GM21825 (cell line): ENCODE measurements around the gene BSN.

ENCODE experiments used
- ATAC-seq: cut with Tn5 transposase; IDR thresholded peaks from one replicate; pipeline ENCODE4 v1.9.1; 2021; ENCODE audit warnings: mild to moderate bottlenecking, moderate library complexity; ENCODE audit not compliant: unreplicated experiment

BSN gene, protein sequence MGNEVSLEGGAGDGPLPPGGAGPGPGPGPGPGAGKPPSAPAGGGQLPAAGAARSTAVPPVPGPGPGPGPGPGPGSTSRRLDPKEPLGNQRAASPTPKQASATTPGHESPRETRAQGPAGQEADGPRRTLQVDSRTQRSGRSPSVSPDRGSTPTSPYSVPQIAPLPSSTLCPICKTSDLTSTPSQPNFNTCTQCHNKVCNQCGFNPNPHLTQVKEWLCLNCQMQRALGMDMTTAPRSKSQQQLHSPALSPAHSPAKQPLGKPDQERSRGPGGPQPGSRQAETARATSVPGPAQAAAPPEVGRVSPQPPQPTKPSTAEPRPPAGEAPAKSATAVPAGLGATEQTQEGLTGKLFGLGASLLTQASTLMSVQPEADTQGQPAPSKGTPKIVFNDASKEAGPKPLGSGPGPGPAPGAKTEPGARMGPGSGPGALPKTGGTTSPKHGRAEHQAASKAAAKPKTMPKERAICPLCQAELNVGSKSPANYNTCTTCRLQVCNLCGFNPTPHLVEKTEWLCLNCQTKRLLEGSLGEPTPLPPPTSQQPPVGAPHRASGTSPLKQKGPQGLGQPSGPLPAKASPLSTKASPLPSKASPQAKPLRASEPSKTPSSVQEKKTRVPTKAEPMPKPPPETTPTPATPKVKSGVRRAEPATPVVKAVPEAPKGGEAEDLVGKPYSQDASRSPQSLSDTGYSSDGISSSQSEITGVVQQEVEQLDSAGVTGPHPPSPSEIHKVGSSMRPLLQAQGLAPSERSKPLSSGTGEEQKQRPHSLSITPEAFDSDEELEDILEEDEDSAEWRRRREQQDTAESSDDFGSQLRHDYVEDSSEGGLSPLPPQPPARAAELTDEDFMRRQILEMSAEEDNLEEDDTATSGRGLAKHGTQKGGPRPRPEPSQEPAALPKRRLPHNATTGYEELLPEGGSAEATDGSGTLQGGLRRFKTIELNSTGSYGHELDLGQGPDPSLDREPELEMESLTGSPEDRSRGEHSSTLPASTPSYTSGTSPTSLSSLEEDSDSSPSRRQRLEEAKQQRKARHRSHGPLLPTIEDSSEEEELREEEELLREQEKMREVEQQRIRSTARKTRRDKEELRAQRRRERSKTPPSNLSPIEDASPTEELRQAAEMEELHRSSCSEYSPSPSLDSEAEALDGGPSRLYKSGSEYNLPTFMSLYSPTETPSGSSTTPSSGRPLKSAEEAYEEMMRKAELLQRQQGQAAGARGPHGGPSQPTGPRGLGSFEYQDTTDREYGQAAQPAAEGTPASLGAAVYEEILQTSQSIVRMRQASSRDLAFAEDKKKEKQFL (N-terminal part only)

DNA sequence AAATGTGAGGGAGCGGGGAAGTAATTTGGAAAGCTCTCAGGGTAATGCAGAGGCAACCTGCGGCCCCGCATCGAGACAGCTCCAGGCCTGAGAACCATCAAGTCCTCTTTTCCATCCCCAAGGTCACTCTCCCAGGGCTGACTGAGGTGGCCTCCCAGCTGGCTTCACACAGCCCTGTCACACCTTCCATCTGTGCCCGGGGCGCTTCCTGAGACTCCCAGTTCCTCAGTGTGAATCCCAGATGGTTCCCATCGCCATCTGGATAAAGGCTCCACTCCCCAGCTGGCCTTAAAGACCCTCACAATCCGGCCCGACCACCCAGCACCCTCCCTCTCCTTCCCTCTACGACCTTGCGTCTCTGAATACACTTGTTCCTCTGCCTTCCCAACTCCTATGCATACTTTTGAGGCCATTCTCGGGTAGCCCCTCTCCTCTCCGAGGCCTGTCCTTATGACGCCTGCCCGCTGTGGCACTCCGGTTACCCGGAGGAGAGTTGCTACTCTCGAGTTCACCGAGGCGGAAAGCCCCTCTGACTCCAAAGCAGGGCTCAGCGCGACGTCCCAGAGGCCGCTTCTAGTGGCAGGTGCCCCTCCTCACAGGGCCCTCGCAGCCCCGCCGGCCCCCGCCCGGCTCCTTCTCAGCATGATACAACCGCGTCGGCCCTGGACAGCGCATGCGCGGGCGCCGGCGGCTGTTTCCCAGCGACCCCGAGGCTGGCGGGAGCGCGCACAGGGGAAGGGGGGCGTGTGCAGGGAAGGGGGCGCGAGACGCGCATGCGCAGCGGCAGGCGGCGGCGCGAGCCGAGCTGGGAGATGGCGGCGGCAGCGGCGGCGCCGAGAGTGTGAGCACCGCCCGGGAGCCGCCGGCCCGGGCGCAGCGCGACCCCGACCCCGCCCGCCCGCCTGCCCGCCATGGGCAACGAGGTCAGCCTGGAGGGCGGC lies at the start of gene BSN:
TSS of gene BSN (plus strand) at position 786 of the 941 bp plus-strand sequence. CDS start at position 912, 126 bp downstream.
- ATAC-seq = peak; percentile 70

DNA sequence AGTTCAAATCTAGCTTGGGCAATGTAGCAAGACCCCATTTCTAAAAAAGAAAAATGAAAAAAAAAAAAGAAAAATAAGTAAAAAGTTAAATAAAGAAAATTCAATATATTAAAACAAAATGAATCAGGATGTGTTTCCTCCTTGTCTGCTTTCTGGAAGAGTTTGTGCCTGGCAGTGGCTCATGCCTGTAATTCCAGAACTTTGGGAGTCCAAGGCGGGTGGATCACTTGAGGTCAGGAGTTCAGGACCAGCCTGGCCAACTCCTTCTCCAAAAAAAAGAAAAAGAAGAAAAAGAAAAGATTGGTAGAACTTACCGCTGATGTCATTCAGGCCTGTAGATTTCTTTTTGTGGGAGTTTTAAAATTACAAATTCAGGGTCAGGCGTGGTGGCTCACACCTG lies 47.4 kb upstream of the BSN start:
- no peak for ATAC-seq

DNA sequence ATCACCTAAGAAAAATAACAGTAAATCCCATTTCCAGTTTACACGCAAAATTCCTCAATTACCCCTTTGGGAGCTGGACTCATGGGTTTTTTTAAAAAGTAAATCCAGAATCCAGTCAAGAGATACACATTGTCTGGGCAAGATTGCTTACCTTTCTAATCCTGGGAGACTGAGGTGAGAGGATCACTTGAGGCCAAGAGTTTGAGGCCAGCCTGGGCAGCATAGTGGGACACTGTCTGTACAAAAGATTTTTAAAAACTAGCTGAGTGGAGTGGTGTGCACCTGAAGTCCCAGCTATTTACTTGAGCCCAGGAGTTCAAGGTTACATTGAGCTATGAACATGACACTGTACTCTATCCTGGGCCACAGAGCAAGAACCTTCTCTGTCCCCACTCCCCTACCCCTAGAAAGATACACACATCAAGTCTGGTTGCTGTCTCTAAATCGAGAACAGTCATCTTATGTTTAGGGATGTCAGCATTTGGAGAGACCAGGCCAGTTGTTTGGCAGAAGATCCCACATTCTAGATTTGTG lies 45.2 kb upstream of the BSN start:
- ATAC-seq = no peak

DNA sequence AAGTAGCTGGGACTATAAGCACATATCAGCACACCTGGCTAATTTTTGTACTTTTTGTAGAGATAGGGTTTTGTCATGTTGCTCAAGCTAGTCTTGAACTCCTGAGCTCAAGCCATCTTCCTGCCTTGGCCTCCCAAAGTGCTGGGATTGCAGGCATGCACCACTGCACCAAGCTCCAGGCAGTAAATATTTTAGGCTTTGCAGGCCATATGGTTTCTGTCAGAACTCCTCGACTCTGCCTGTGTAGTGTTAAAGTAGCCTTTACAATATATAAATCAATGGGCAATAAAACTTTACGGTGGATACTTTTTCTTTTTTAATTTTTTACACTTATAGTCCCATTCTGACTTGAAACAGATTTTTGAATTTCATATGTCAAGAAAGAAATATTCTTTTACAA lies 42.6 kb upstream of the BSN start:
- ATAC-seq = no peak

DNA sequence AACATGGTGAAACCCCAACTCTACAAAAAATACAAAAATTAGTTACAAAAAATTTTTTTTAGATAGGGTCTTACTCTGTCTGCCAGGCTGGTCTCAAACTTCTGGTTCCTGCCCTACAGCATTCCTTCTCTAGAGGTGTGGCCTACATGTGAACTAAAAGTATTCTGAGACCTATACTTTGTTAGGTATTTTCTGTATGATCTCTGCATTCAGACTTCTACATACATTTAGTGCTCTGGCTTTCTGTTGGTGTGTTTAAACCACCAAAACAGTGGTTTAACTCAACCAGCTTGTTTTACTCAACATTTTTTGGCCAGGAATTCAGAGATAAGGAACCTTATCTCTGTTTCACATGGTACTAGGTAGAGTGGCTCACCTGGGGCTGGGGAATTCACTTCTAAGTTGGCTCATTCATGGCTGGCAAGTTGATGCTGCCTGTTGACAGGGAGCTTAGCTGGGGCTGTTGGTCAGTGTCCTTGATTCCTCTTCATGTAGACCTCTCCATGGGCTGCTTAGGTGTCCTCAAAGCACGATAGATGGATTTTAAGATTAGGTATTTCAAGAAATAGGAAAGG lies 41.4 kb upstream of the BSN start:
- ATAC-seq = no peak

DNA sequence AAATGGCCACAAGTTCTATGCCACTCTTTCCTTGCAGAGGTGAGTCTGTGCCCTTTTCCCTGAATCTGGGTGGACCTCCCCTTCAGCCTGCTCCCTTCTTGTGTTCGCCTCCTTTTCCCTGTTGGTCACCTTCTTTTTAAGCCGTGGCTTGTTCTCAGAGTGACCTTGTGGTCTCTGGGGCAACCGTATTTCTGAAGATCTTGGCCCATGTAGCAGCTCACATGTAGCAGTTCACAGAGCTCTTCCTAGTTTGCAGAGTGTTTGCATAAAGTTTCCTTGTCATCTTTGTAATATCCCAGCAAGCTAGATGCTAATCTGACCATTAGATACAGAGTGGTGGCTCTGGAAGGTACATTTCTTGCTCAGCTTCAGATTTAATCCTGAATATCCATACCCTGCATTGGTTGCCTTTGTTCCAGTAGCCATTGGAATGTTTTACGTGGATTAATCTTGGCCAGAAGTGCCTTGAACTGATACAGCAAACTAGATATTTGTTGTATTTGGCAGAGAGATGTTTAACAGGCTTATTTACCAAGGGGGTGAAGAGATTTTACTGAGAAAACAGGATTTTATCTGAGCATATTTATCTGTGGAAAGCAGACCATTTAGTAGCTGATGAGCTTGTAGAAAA lies 40.7 kb upstream of the BSN start:
- no peak for ATAC-seq

DNA sequence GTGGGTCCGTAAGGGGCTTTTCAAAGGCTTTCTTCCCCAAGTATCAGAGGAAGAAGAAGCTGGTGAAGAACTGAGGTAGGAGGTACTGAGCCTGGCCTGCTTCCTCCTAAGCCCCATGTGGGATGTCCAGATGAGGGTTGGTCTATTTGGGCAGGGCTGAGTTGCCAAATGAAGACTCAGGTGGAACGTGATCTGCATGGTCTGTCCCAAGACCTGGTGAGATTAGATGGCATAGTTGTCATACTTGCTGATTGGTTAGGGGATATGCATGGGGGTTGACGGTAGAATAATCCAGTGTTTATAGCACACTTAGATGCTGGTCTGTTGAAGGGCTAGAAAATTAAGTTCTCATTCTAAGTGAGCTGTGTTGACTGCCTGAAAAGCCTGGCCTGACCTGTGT lies 36.3 kb upstream of the BSN start:
- ATAC-seq = no peak

DNA sequence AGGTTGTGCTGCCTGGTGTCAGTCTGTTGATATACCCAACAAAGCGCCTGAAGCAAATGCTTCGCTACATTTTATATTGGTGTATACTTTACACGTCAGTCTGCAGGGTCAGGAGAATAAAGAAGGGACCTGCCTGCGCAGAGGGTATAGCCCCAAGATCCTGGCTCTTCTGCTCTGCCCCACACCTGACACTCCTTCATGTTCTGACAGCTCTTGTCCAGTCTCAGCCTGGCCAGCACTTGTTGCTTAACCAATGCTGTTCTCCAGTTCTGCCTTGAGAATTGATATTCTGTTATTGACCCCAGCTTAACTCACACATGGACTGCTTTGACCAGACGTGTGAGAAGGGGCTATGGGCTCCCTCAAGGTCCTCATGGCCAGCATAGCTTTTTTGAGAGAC lies 35.8 kb upstream of the BSN start:
- no peak for ATAC-seq

DNA sequence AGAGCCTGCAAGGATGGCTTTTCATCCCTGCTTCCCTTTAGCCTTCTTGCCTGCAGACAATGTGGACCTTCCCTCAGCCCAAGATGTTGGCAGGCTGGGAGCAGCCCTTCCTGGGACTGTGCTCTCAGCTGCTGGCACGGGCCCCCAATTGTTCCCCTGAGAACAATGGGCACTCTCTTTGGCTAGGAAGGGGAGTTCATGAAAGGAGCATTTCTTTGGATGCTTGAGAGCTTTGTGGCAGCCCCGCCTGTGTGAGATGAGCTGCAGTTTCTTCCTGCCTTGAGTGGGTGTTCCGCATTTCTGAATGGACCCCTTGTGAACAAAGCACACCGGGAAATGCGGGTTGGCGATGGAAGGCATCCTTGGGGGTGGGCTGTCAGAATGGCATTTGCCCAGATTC lies 35.0 kb upstream of the BSN start:
- no peak for ATAC-seq

DNA sequence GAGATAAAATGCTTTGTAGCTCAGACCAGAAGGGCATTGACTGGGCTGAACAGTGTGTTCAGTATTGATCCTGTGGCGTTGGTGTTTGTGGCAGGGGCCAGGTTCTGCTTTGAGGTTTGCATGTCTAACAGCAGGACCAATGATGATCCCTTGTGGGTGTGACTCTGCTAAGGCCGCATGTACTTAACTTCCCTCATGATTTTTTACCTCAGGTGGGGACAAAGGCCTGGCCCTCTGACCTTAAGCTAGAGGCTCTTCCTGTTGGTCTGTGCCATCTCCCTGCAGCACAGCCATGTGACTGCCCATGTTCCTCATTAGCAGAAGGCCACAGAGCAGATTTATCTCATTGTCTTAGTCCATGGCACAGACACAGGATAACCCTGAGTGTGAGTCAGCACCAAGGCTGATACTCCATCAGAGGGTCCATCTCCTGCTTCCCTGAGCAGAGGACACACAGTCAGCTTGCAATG lies 34.3 kb upstream of the BSN start:
- no peak for ATAC-seq

DNA sequence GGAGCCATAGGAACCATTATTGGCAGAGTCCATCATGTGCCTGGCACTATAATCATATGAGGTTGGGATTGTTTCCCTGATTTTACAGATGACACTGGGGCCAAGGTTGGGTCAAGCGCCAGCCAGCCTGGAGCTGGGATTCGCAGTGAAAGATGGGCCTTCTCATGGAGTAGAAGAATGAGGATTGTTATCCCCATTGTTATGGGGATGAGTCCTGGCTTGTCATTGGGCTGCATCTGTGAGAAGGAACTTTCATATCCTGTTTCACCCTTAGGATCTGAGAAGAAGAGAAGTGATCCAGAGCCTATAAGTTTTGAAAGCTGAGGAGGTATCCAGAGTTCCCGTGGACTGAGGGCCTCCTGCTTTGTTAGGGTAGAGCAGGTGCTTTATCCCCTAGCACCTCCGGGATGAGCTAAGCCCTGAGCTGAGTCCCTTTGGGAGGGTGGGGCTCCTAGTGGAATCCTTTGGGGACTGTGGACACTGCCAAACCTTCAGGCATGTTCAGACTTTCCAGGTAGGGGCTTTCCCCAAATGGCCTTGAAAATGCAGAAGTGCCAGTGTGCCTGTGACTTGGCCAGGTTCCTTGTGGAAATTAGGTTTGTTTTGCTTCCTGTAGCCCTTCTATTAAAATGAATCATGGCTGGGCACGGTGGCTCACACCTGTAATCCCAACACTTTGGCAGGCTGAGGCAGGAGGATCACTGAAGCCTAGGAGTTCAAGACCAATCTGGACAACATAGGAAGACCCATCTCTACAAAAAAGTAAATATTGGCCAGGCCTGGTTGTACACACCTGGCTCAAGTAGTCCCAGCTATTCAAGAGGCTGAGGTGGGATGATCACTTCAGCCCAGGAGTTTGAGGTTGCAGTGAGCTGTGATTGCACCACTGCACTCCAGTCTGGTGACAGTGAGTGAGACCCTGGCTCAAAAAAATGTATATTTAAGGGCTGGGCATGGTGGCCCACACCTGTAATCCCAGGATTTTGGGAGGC lies 30.2 kb upstream of the BSN start:
- no peak for ATAC-seq

DNA sequence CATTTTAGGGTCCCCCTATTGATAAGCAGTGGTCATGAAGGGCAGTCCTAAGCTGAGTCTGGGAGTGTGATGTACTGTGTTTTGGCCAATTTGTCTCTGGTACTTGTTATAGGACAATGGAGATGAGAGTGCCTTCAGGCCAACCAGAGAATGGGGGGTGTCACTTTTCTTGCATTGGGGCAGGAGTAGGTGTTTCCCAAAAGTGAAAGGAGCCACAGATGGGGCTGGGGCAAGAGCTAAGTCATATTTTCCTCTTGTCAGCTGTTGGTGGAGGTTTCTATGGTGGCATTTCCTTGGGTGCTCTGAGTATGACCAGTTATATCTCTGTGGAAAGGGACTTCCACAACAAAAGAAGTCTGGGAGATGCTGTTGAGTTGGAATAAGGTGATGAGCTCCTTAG lies 24.7 kb upstream of the BSN start:
- ATAC-seq = no peak

DNA sequence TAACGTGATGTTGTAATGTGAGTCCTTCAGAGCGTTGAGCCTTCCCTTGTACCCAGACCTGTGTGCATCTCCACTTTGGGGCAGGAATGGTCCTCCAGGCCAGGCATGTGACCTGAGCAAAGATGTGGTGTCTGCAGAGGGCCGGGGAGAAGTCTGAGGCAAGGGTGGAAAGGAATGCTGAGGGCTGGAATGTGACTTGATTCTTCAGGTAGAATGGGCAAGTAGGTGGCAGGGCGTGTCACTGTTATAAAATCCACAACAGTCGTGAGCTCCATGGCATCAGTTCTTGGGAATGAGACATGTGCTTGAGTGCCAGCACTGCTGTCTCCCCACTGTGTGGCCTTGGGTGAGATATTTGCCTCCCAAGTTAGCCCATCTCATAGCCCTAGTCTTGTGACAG lies 24.0 kb upstream of the BSN start:
- ATAC-seq = no peak

DNA sequence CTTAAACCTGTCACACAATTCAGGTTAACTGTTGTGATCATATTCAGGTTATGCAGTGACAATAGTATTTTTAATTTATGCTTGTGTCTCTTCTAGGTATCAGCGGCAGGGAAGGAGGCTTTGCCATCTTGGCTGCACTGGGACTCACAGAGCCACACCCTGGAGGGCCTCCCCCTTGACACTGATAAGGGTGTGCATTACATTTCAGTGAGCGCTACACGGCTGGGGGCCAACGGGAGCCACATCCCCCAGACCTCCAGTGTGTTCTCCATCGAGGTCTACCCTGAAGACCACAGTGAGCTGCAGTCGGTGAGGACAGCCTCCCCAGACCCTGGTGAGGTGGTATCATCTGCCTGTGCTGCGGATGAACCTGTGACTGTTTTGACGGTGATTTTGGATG lies 23.6 kb upstream of the BSN start:
- no peak for ATAC-seq

DNA sequence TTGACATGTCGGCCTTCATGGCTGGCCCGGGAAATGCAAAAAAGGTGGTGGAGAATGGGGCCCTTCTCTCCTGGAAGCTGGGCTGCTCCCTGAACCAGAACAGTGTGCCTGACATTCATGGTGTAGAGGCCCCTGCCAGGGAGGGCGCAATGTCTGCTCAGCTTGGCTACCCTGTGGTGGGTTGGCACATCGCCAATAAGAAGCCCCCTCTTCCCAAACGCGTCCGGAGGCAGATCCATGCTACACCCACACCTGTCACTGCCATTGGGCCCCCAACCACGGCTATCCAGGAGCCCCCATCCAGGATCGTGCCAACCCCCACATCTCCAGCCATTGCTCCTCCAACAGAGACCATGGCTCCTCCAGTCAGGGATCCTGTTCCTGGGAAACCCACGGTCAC lies 23.1 kb upstream of the BSN start:
- no peak for ATAC-seq

DNA sequence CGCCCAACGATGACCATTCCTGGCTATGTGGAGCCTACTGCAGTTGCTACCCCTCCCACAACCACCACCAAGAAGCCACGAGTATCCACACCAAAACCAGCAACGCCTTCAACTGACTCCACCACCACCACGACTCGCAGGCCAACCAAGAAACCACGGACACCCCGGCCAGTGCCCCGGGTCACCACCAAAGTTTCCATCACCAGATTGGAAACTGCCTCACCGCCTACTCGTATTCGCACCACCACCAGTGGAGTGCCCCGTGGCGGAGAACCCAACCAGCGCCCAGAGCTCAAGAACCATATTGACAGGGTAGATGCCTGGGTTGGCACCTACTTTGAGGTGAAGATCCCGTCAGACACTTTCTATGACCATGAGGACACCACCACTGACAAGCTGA lies 22.6 kb upstream of the BSN start:
- ATAC-seq = no peak

DNA sequence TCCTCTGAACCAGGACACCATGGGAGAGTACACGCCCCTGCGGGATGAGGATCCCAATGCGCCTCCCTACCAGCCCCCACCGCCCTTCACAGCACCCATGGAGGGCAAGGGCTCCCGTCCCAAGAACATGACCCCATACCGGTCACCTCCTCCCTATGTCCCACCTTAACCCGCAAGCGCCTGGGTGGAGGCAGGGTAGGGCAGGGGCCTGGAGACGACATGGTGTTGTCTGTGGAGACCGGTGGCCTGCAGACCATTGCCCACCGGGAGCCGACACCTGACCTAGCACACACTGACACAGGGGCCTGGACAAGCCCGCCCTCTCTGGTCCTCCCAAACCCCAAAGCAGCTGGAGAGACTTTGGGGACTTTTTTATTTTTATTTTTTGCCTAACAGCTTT lies 21.2 kb upstream of the BSN start:
- no peak for ATAC-seq
